A673 (cell line): Measurements from ENCODE around the gene FAXDC2. TPM values are rescaled to one million over a fixed set of nuclear protein-coding genes. Genes with fewer than 3 reads are reported as not detected.

ENCODE experiments used
- BruUV-seq: library from RNA; stranded (reverse); fragments of 400-500 nt; replicated peaks from 2 replicates; lab custom pipeline; 2021; lab: Mats Ljungman, UMichigan
- CTCF ChIA-PET: fragments of 300-600 bp; sonication (Branson Sonifier 250); formaldehyde crosslinking; loops from one replicate; lab custom pipeline; 2022; ENCODE audit warnings: antibody characterized with exemption; lab: Charles Lee
- POLR2A ChIA-PET: fragments of 300-600 bp; sonication (Branson Sonifier 250); formaldehyde crosslinking; loops from one replicate; lab custom pipeline; 2022; ENCODE audit warnings: antibody characterized with exemption; ENCODE audit not compliant: low non-redundant PET; lab: Charles Lee
- DNase-seq: peaks from one replicate; pipeline ENCODE4 v3.0.0-alpha.2; 2015; ENCODE audit warnings: low spot score
- H3K27ac ChIP-seq: fragments of 200-600 bp; sonication (generic); 2 replicates; pipeline ENCODE4 v1.5.1; 2016; ENCODE audit warnings: mixed run types, low read depth, mild to moderate bottlenecking, mixed read lengths, antibody characterized with exemption, low read length; ENCODE audit not compliant: poor library complexity, severe bottlenecking
- H3K27me3 ChIP-seq: fragments of 200-600 bp; sonication (generic); replicated peaks from 2 replicates; pipeline ENCODE4 v1.6.1; 2017; ENCODE audit warnings: mixed run types, low read depth, mild to moderate bottlenecking, mixed read lengths, antibody characterized with exemption, low read length; ENCODE audit not compliant: insufficient read depth, poor library complexity
- H3K36me3 ChIP-seq: fragments of 200-600 bp; sonication (generic); 2 replicates; pipeline ENCODE4 v1.6.1; 2016; ENCODE audit warnings: mixed run types, mild to moderate bottlenecking, mixed read lengths, antibody characterized with exemption, low read length; ENCODE audit not compliant: insufficient read depth, poor library complexity, severe bottlenecking
- H3K4me1 ChIP-seq: fragments of 200-600 bp; sonication (generic); 2 replicates; pipeline ENCODE4 v1.6.1; 2017; ENCODE audit warnings: mixed run types, mild to moderate bottlenecking, mixed read lengths, antibody characterized with exemption, low read length; ENCODE audit not compliant: insufficient read depth, poor library complexity, severe bottlenecking
- H3K4me3 ChIP-seq: fragments of 200-600 bp; sonication (generic); 2 replicates; pipeline ENCODE4 v1.5.1; 2016; ENCODE audit warnings: low read depth, mixed run types, mild to moderate bottlenecking, mixed read lengths, low read length; ENCODE audit not compliant: poor library complexity, severe bottlenecking
- H3K9me3 ChIP-seq: fragments of 200-600 bp; sonication (generic); 2 replicates; pipeline ENCODE4 v1.6.1; 2016; ENCODE audit warnings: mixed run types, low read depth, mild to moderate bottlenecking, mixed read lengths, antibody characterized with exemption, low read length; ENCODE audit not compliant: poor library complexity, severe bottlenecking
- CTCF ChIP-seq: fragments of 300-800, 200-600 bp; sonication (generic); conservative IDR thresholded peaks from 2 replicates; pipeline ENCODE4 v1.5.1; 2017; ENCODE audit warnings: low read depth, mild to moderate bottlenecking, antibody characterized with exemption, low read length, moderate library complexity, mixed read lengths
- EZH2 ChIP-seq: fragments of 200-600 bp; sonication (generic); IDR thresholded peaks from 2 replicates; pipeline ENCODE4 v1.6.1; 2017; ENCODE audit warnings: borderline replicate concordance, low read depth, mild to moderate bottlenecking, mixed read lengths, antibody characterized with exemption, low read length; ENCODE audit not compliant: poor library complexity, severe bottlenecking
- intact Hi-C: fragments of 100-400 bp; cut with micrococcal nuclease; formaldehyde crosslinking; loops from one replicate; pipeline ENCODE4 v1.10.0; 2022; ENCODE audit not compliant: unreplicated experiment
- total RNA-seq: library from RNA; stranded (reverse); gene quantifications from 2 replicates; pipeline ENCODE4 v1.2.3, GENCODE V29; 2021

The FAXDC2 gene
- total RNA-seq, 1 experiment from 2014 or later, result not detected

GRCh38 chr5:154857530-154858296, 7.3 kb upstream of the FAXDC2 start:
- CTCF ChIA-PET, result no interaction called here
- Histone ChIP-seq H3K27ac (peak overlapping the region; percentile 99), H3K9me3 (no peaks in the 10 kb centered on the region), H3K4me3 (peak overlapping the region; percentile 60), H3K27me3 (no peaks in the 10 kb centered on the region), H3K36me3 (no peaks in the 10 kb centered on the region), H3K4me1 (peaks cover 29% of the 10 kb centered on the region)
- POLR2A ChIA-PET, result interaction anchor here (0.6 kb wide), 1 partner anchor 13 kb away, joined by 5 read pairs; no protein-coding TSS in a partner anchor
- intact Hi-C loops, result loop anchor here (2.0 to 5.0 kb wide), 2 partner anchors 101 to 205 kb away; no protein-coding TSS in a partner anchor
- TSS peak; percentile 87 for BruUV-seq
- TF ChIP-seq CTCF (no peak), EZH2 (no peak)
- peak; percentile 96 for DNase-seq

- Histone ChIP-seq H3K27ac (no peak overlapping the region), H3K36me3 (no peaks in the 10 kb centered on the region), H3K27me3 (no peaks in the 10 kb centered on the region), H3K4me1 (no peaks in the 10 kb centered on the region), H3K4me3 (no peak overlapping the region), H3K9me3 (no peaks in the 10 kb centered on the region)
- no peak for TF ChIP-seq EZH2
- CTCF ChIA-PET, result no interaction called here
- POLR2A ChIA-PET, result no interaction called here
- intact Hi-C loops, result no loop called here
- no TSS peak for BruUV-seq
- no peak for DNase-seq
Measured at GRCh38 chr5:154851351-154851750, 948 bp upstream of the FAXDC2 start.

- no peak for DNase-seq
- no peaks in the 10 kb centered on the region for H3K27me3 ChIP-seq
- H3K27ac ChIP-seq, result no peak overlapping the region
- TF ChIP-seq CTCF (no peak), EZH2 (no peak)
- BruUV-seq, result no TSS peak
- CTCF ChIA-PET, result no interaction called here
- POLR2A ChIA-PET, result no interaction called here
- H3K9me3 ChIP-seq, result no peaks in the 10 kb centered on the region
- intact Hi-C loops, result no loop called here
- no peak overlapping the region for H3K4me3 ChIP-seq
- no peaks in the 10 kb centered on the region for H3K36me3 ChIP-seq
- H3K4me1 ChIP-seq, result no peaks in the 10 kb centered on the region
Measured at GRCh38 chr5:154849791-154850201, 607 bp downstream of the FAXDC2 start.
